ENCODE data around the gene KLLN. TPM values are rescaled to one million over a fixed set of nuclear protein-coding genes. Genes with fewer than 3 reads are reported as not detected.

The KLLN gene
- total and polyA plus RNA-seq, 9 of the 15 experiments (the other 6 are each of a cell fraction or from before 2014, with no cell fraction given) = 0.07 to 0.40 (median 0.25) TPM

DNA sequence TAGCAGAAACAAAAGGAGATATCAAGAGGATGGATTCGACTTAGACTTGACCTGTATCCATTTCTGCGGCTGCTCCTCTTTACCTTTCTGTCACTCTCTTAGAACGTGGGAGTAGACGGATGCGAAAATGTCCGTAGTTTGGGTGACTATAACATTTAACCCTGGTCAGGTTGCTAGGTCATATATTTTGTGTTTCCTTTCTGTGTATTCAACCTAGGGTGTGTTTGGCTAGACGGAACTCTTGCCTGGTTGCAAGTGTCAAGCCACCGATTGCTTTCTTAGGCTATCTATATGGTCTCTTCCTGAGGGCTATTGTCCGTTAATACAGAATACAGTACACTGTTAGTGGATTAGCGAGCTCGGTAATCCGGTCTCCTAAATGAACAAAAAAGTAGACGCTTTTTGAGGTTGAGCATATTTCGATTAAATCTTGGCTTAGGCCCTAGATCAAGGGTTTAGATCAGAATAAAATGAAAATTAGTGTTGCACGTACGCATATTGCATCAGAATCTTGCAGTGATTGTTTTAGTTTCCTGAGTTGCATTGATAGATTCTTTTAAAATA, 1.2 kb upstream of the KLLN start:
- in situ Hi-C loops (cut with MboI) (loop anchor here (25.0 kb wide), 1 partner anchor 223 kb away; no protein-coding TSS in a partner anchor), intact Hi-C loops (cut with micrococcal nuclease) (loop anchor here (2.0 to 5.0 kb wide), 4 partner anchors 14 to 523 kb away; partner anchors contain the start of gene ATAD1)
- BruUV-seq (replicated peaks) = no TSS peak
- peaks cover 11% of the 10 kb centered on the region; the same call in 1 of the 2 replicates for H4K20me1 ChIP-seq (replicated peaks; ENCODE audit: control insufficient read depth, insufficient read depth, low read length)
- H3K9me1 ChIP-seq (ENCODE audit: control insufficient read depth, insufficient read depth, low read length) = no peaks in the 10 kb centered on the region
- peaks cover 60% of the 10 kb centered on the region for H3K79me2 ChIP-seq (ENCODE audit: control insufficient read depth, insufficient read depth, low read length)
- H3K9me3 ChIP-seq (replicated peaks; ENCODE audit: control insufficient read depth, insufficient read depth, low read depth, low read length) = no peaks in the 10 kb centered on the region
- POLR2A ChIA-PET = interaction anchor here (0.6 to 2.6 kb wide), 2 partner anchors 13 to 202 kb away, joined by 3 to 11 read pairs; no protein-coding TSS in a partner anchor
- ATAC-seq (peak; percentile 30), FAIRE-seq (no peak), DNase-seq (ENCODE audit: extremely low read depth in 1 of 4, low spot score in 3 of 4) (peak in 3 of 4 experiments; percentile 4 to 38 (median 13))
- H2AFZ ChIP-seq (ENCODE audit: low read depth, low read length) = no peak overlapping the region
- TF ChIP-seq TRIM28 (IDR thresholded peaks at IDR 0.05) = no peak
- no peak for TF ChIP-seq TCF7 (IDR thresholded peaks at IDR 0.05; ENCODE audit: borderline replicate concordance)
- no peak for TF ChIP-seq MTA1 (IDR thresholded peaks at IDR 0.05; ENCODE audit: borderline replicate concordance)
- no peak; the same call in 1 of the 2 replicates for TF ChIP-seq CEBPG (CRISPR knock-in tag; IDR thresholded peaks at IDR 0.05)
- TF ChIP-seq CEBPG (tag; conservative IDR thresholded peaks at IDR 0.05 in 1 of 2, IDR thresholded peaks at IDR 0.05 in 1 of 2) = peak; percentile 77 to 84
- no peak for TF ChIP-seq ZNF146 (CRISPR knock-in tag; IDR thresholded peaks at IDR 0.05; ENCODE audit: unreplicated experiment)
- no peak for TF ChIP-seq ZNF3 (CRISPR knock-in tag; IDR thresholded peaks at IDR 0.05)
- TF ChIP-seq, protein P1, sequence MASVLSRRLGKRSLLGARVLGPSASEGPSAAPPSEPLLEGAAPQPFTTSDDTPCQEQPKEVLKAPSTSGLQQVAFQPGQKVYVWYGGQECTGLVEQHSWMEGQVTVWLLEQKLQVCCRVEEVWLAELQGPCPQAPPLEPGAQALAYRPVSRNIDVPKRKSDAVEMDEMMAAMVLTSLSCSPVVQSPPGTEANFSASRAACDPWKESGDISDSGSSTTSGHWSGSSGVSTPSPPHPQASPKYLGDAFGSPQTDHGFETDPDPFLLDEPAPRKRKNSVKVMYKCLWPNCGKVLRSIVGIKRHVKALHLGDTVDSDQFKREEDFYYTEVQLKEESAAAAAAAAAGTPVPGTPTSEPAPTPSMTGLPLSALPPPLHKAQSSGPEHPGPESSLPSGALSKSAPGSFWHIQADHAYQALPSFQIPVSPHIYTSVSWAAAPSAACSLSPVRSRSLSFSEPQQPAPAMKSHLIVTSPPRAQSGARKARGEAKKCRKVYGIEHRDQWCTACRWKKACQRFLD (CRISPR knock-in tag; IDR thresholded peaks at IDR 0.05) = no peak
- peak; percentile 27; the same call in 1 of the 2 replicates for TF ChIP-seq CXXC5 (CRISPR knock-in tag; IDR thresholded peaks at IDR 0.05)
- TF ChIP-seq, protein P2, sequence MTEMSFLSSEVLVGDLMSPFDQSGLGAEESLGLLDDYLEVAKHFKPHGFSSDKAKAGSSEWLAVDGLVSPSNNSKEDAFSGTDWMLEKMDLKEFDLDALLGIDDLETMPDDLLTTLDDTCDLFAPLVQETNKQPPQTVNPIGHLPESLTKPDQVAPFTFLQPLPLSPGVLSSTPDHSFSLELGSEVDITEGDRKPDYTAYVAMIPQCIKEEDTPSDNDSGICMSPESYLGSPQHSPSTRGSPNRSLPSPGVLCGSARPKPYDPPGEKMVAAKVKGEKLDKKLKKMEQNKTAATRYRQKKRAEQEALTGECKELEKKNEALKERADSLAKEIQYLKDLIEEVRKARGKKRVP (CRISPR knock-in tag; IDR thresholded peaks at IDR 0.05) = 0 out of 2 replicates have a peak, but pooled peaks have one; percentile 58
- TF ChIP-seq, protein P3, sequence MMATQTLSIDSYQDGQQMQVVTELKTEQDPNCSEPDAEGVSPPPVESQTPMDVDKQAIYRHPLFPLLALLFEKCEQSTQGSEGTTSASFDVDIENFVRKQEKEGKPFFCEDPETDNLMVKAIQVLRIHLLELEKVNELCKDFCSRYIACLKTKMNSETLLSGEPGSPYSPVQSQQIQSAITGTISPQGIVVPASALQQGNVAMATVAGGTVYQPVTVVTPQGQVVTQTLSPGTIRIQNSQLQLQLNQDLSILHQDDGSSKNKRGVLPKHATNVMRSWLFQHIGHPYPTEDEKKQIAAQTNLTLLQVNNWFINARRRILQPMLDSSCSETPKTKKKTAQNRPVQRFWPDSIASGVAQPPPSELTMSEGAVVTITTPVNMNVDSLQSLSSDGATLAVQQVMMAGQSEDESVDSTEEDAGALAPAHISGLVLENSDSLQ (IDR thresholded peaks at IDR 0.05) = 0 out of 2 replicates have a peak, but pooled peaks have one; percentile 6
- TF ChIP-seq, protein P4, sequence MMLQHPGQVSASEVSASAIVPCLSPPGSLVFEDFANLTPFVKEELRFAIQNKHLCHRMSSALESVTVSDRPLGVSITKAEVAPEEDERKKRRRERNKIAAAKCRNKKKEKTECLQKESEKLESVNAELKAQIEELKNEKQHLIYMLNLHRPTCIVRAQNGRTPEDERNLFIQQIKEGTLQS (IDR thresholded peaks at IDR 0.05) = peak; percentile 49; the same call in 1 of the 2 replicates
- TF ChIP-seq, protein P4 (CRISPR knock-in tag; conservative IDR thresholded peaks at IDR 0.05) = no peak
- TF ChIP-seq RBBP5 (IDR thresholded peaks at IDR 0.05; ENCODE audit: borderline replicate concordance, insufficient read depth, low read length, poor library complexity, severe bottlenecking) = peak; percentile 7
- TF ChIP-seq SREBF1 (IDR thresholded peaks at IDR 0.05; ENCODE audit: borderline replicate concordance, low read depth, low read length) = no peak
- TF ChIP-seq CEBPB (tag; IDR thresholded peaks at IDR 0.05) = peak; percentile 36; the same call in 1 of the 2 replicates
- TF ChIP-seq NEUROD1 (IDR thresholded peaks at IDR 0.05; ENCODE audit: borderline replicate concordance, low read depth, low read length, partially characterized antibody) = no peak
- peak overlapping the region; percentile 86 for H3K4me2 ChIP-seq (ENCODE audit: insufficient read depth, low read length)
- peak overlapping the region; percentile 49 for H3K27ac ChIP-seq (ENCODE audit: extremely low read depth, low read depth, low read length)
- peak overlapping the region; percentile 88 for H3K4me3 ChIP-seq
- 0 out of 3 replicates have a peak, but pooled peaks cover 2% of the 10 kb centered on the region for H3K36me3 ChIP-seq (ENCODE audit: control insufficient read depth, insufficient read depth, low read length)
- H3K4me1 ChIP-seq (replicated peaks in 1 of 2; ENCODE audit: control insufficient read depth in 2 of 2, insufficient read depth in 2 of 2, low read length in 2 of 2) = peaks cover 3 to 13% of the 10 kb centered on the region in 2 experiments; a peak in 4 of 5 replicates
- H3K9ac ChIP-seq (ENCODE audit: insufficient read depth in 1 of 2, low read depth in 2 of 2, low read length in 2 of 2) = peak overlapping the region; percentile 67 to 90
- WGBS (ENCODE audit: insufficient coverage, low coverage, missing lambda C conversion rate) = 2% methylated on average over 15 of the region's 16 CpGs
- CTCF ChIA-PET (ENCODE audit: low intra/inter-chr PET ratio) = interaction anchor here (1.1 kb wide), 1 partner anchor 47 kb away, joined by 3 read pairs; the partner anchor contains the start of gene ATAD1
- H3K27me3 ChIP-seq (ENCODE audit: control insufficient read depth in 2 of 2, insufficient read depth in 2 of 2, low read length in 2 of 2) = no peaks in the 10 kb centered on the region
